ENCODE data around the gene RHBDD3.
"Not testable (repeated sequence)": the region's sequence is repeated elsewhere in the genome, so short reads cannot be mapped to it uniquely, and the experiment has no call there.

RHBDD3 gene

GRCh38 chr22:29268511-29269229 lies 889 bp upstream of the RHBDD3 start:
- no peak for DNase-seq

GRCh38 chr22:29267462-29267857 lies 321 bp downstream of the RHBDD3 start:
- no peak for DNase-seq

- no peak for DNase-seq
Observed at GRCh38 chr22:29266564-29267461, 968 bp downstream of the RHBDD3 start.

DNA sequence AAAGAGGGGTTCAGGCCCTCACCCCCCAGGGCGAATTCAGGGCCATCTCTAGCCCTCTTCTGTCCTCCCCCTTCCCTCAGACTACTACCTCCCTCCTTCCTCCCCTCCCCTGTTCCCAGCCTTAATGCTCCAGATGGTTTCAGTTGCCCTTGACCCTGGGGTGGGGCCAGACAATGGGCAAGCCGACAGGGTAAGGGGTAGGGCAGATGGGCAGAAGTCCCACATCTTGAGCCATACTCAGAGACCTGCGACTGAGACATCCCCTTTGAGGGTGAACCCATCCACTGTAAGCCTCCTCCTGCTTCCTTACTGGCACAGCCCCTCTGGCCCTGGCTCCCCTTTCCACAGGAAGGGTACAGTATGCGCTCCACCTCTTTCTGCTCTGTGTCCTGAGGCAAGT lies 1.9 kb downstream of the RHBDD3 start:
- DNase-seq: no peak

DNA sequence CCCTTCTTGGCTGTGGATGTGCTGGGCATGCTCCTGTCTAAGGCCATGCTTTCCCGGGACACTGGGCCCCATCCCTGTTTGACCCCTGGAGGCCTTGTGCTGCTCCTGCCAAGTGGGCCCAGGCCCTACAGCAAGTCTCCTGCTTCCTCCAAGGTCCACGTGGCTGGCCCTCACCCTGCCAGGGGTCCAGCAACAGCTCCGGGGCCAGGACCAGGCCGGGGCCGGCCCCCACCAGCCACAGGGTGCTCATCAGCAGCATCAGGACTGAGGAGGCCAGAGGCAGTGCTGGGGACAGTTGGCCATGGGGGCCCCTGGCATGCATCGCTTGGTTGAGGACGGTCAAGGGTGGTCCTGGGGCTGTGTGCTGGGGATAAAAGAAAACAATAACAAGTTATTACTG lies 2.5 kb downstream of the RHBDD3 start:
- no peak for DNase-seq

GRCh38 chr22:29263791-29264276 lies 3.9 kb downstream of the RHBDD3 start:
- no peak for DNase-seq

- DNase-seq: no peak
Observed at GRCh38 chr22:29260601-29261315, 7.0 kb downstream of the RHBDD3 start.

GRCh38 chr22:29260031-29260560 lies 7.7 kb downstream of the RHBDD3 start:
- no peak for DNase-seq

GRCh38 chr22:29259253-29259899 lies 8.4 kb downstream of the RHBDD3 start:
- no peak for DNase-seq

DNA sequence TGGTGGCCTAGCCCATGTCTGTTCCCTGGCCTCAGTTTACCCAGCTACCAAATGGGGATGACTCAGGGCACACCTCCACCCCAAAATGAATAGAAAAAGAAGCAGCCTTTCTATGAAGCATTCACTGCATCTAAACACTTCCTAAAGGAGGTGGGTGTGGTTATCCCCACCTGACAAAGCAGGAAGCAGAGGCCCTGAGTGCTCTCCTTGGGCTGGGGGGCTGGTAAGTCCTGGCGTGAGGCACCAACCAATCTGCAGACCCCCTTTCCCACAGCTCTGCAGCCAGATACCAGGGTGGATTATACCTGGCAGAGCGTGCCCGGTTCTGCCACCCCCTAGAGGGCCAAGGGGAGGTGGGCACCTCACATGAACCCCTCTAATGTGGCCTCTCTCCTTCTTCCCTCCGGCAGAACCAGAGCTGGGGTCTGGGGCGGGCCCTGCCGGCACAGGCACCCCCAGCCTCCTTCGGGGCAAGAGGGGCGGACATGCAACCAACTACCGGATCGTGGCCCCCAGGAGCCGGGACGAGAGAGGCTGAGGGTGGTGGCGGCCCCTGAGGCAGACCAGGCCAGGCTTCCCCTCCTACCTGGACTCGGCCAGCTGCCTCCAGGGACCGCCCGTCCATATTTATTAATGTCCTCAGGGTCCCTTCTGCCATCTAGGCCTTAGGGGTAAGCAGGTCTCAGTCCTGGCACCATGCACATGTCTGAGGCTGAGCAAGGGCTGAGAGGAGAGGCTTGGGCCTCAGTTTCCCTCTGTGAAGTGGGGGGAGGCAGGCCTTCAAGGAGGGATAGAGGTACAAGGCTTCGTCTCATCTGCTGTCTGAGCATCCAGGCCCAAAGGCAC lies 9.2 kb downstream of the RHBDD3 start:
- DNase-seq: no peak

DNA sequence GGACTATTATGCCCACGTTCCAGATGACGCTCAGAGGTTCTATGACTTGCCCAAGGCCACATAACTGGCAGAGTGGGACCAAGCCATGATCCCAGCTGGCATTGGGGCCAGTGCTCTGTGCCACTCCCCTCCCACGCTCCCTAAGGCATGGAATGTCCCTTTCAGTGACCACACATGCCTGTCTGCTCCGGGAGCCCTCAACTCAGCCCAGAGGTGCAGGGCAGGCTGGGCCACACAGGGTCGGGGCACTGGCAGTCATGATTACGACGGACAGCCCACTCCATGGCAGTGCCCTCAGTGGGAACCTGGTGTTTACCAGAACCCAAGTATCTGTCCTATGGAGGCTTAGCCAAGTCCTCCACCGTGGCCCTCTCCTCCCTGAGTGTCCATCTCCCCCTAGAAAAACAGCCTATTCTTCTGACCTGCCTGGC lies 10.0 kb downstream of the RHBDD3 start:
- DNase-seq: no peak

DNA sequence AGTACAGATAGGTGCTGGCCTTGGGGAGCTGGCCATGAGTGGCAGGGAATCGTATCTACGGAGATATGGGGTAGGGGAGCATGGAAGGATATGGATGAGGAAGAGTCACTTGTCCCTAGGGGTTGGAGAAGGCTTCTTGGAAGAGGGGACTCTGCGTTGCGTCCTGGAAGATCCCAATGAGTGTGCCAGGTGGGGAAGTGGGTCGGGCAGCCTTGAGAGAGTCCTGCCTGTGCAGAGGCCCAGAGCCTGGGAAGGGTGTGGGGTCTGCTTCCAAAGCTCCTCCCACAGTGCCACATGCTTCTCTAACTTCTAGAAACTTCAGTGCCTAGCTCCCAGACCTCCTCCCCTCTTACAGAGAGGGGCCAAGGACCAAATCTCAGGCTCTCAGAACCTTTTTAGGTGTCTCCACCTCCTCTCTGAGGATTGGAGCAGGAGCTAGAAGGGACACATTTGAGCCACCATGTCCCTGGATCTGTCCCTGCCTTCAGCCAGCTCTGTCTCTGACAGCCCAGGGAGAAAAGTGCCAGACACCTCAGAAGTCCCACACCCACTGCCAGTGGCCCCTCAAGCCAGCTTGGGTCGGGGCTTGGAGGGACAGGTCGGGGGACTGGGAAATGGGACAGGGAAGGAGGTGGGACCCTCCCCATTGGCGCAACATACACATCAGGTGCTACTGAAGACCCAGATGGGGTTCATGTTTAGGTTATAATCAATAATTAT lies 11.0 kb downstream of the RHBDD3 start:
- no peak for DNase-seq

DNA sequence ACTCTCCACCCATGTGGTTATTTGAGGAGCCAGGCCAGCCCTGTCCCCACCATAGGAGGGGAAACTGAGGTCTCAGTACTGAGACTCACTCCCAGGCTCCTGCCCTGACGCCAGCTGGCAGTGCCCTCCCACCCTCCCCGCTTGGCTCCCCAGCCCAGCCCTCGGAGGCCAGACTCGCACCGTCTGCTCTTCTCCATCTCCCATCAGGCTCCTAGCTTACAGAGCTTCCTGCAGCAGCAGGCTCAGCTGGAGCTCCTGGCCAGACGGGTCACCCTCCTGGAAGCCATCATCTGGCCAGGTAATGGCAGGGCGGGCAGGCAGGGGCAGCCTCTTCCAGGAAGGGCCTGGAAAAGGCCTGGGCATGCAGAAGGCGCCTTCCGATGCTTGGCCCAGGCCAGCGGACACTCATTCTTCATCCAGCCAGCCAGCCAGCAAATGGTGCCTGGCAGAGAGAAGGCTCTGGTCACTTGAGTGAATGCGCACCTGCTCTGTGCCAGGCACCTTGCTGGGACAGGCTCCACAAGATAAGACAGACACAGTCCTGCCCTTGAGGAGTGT lies 12.6 kb downstream of the RHBDD3 start:
- no peak for DNase-seq

- DNase-seq: no peak
Observed at GRCh38 chr22:29254286-29254660, 13.5 kb downstream of the RHBDD3 start.

DNA sequence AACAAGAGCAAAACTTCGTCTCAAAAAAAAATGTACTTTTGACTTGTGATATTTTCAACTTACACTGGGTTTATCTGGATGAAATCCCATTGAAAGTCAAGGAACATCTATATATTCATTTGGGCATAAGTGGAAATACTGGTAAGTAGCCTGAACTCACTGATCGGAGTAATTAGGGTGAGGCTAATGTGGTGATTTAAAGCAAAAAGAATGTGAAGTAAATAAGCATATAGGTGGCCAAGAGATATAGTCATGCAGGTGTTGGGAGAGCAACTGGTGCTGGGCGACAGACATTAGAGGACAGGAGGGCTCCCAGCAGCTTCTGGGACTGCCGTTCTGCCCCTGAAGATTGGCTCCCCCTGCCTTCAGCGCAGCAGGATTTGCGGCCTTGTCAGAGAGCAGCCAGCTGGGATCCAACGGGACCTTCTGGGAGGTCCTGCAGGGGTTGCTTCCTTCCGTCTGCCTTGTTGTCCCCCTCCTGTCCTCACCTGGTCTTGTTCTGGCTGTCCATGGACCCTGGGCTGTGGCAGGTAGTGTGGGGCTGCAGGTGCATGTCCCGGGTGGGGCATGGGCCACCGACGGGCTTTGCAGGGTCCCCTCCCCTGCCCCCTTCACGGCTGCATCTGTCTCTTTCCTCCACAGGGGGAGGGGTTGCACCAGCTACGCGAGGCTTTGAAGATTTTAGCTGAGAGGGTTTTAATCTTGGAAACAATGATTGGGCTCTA lies 14.1 kb downstream of the RHBDD3 start:
- no peak for DNase-seq

DNA sequence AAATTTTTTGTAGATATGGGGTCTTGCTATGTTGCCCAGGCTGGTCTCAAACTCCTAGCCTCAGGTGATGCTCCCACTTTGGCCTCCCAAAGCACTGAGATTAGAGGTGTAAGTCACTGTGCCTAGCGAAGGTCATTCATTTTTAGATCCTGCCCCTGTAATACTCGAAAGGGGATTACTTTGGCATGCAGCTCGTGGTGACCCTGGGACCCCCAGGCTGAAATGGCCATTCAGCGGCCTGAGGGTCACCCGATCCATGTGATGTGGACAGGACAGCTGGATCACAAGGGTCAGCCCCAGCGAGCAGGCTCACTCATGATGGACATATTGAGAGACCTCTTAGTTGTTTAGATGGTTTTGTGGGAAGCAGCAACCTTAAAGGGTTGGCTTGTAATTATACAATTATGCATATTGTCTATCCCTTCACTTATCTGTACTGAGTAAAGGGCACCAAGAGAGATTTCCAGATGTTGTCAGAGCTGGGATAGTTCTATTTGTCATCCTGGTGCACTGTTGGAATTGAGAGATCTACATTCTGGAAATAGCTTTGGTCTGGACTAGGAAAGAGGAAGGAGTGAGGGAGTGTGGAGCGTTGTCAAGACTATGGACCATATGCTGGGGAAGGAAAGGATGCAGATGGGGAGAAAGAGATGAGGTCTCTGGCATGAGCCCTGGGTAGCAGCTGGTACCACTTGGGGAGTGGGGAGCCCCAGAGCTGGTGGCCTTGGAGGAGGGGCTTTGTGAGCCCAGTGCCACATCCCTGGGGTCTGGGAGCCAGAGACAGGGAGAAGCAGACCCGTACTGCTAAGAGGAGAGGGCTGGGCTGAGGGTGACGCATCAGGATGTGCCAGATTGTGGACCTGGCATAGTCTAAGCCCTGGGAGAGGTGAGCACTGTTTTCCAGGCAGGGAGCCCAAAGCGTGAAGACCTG lies 15.5 kb downstream of the RHBDD3 start:
- DNase-seq: no peak

GRCh38 chr22:29251265-29251664 lies 16.5 kb downstream of the RHBDD3 start:
- DNase-seq: no peak

DNA sequence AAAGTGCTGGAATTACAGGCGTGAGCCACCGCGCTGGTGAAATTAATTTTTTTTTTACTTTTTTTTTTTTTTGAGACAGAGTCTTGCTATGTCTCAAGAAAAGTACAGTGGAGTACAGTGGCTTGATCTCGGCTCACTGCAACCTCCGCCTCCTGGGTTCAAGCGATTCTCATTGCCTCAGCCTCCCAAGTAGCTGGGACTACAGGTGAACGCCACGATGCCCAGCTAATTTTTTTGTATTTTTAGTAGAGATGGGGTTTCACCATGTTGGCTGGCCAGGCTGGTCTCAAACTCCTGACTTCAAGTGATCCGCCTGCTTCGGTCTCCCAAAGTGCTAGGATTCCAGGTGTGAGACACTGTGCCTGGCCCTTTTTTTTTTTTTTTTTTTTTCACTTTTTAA lies 19.9 kb downstream of the RHBDD3 start:
- not testable (repeated sequence) for DNase-seq

Data from SHP77 treated with DMSO at 0.1 percent for 48 hours (cell line).